HepG2 (cell line): Measurements from ENCODE around the gene OSBP. TPM values are rescaled to one million over a fixed set of nuclear protein-coding genes. Genes with fewer than 3 reads are reported as not detected.

Experiments used
- ATAC-seq: fragments of 200-7000 bp; cut with Tn5 transposase; 3 replicates; pipeline ENCODE4 v1.9.1; 2020; ENCODE audit warnings: mild to moderate bottlenecking, moderate library complexity
- BruUV-seq: library from RNA; stranded (reverse); fragments of 400-500 nt; replicated peaks from 2 replicates; lab custom pipeline; 2021; lab: Mats Ljungman, UMichigan
- CTCF ChIA-PET: fragments of 300-600 bp; formaldehyde crosslinking; extraction: SDS; loops from one replicate; lab custom pipeline; 2021; ENCODE audit warnings: low total read pairs, inconsistent platforms, low intra/inter-chr PET ratio; lab: Yijun Ruan, JAX
- POLR2A ChIA-PET: fragments of 350-600 bp; sonication (Branson Sonifier 250); formaldehyde crosslinking; loops from one replicate; lab custom pipeline; 2020; ENCODE audit warnings: antibody characterized with exemption, inconsistent platforms; lab: Yijun Ruan, JAX
- DNase-seq: peaks from one replicate; pipeline ENCODE4 v3.0.0-alpha.2; 2015; ENCODE audit warnings: low spot score
- FAIRE-seq: peaks from 3 replicates; lab custom pipeline; 2011; peaks lifted over from hg19 to GRCh38; lab: Jason Lieb, UNC
- H2AFZ ChIP-seq: one replicate; pipeline ENCODE4 v1.6.1; 2011; ENCODE audit warnings: low read length, inconsistent platforms
- H3K27ac ChIP-seq: fragments of 300-600 bp; 3 replicates; pipeline ENCODE4 v1.8.0; 2011; ENCODE audit warnings: mixed run types, mild to moderate bottlenecking, mixed read lengths, low read length, inconsistent platforms; ENCODE audit not compliant: insufficient read depth; ENCODE audit errors: extremely low read length
- H3K27me3 ChIP-seq, 2 experiments: fragments of 200-600 bp in 1 of 2; 2 replicates in 1 of 2; 3 replicates in 1 of 2; pipeline versions ENCODE4 v1.6.0 to v1.8.0; 2011; ENCODE audit warnings: low read length in 2 of 2, mild to moderate bottlenecking in 2 of 2, moderate library complexity in 2 of 2, inconsistent platforms in 1 of 2; ENCODE audit not compliant: insufficient read depth in 2 of 2, control insufficient read depth in 1 of 2
- H3K36me3 ChIP-seq, 2 experiments: fragments of 200-600 bp in 1 of 2; replicated peaks in 1 of 2; 2 replicates in 1 of 2; 3 replicates in 1 of 2; pipeline versions ENCODE4 v1.5.1 to v1.8.0; 2011; ENCODE audit warnings: low read length in 2 of 2, inconsistent platforms in 1 of 2; ENCODE audit not compliant: insufficient read depth in 2 of 2, control insufficient read depth in 1 of 2
- H3K4me1 ChIP-seq: 2 replicates; pipeline ENCODE4 v1.5.1; 2012; ENCODE audit warnings: low read length, inconsistent platforms; ENCODE audit not compliant: insufficient read depth
- H3K4me2 ChIP-seq: 2 replicates; pipeline ENCODE4 v1.6.0; 2011; ENCODE audit warnings: low read depth, low read length, inconsistent platforms
- H3K4me3 ChIP-seq, 3 experiments: fragments of 200-600 bp in 1 of 3; sonication (generic), shearing (Covaris generic) in 1 of 3; replicated peaks in 1 of 3; 2 replicates each; pipeline ENCODE4 v1.5.1; 2011 to 2016; ENCODE audit warnings: low read length in 3 of 3, inconsistent platforms in 2 of 3, low read depth in 2 of 3, mild to moderate bottlenecking in 2 of 3, control low read depth in 1 of 3, mixed read lengths in 1 of 3; ENCODE audit not compliant: insufficient read depth in 1 of 3
- H3K79me2 ChIP-seq: one replicate; pipeline ENCODE4 v1.6.1; 2011; ENCODE audit warnings: low read length, inconsistent platforms; ENCODE audit not compliant: insufficient read depth
- H3K9ac ChIP-seq: 2 replicates; pipeline ENCODE4 v1.6.0; 2011; ENCODE audit warnings: mild to moderate bottlenecking, low read depth, low read length, inconsistent platforms; ENCODE audit not compliant: insufficient read depth
- H3K9me3 ChIP-seq: 2 replicates; pipeline ENCODE4 v1.5.1; 2012; ENCODE audit warnings: mild to moderate bottlenecking, low read length
- H4K20me1 ChIP-seq: 2 replicates; pipeline ENCODE4 v1.6.0; 2011; ENCODE audit warnings: inconsistent platforms, mild to moderate bottlenecking, low read length, moderate library complexity; ENCODE audit not compliant: insufficient read depth
- GABPA ChIP-seq, 2 experiments: IDR thresholded peaks; 2 replicates each; pipeline ENCODE4 v1.6.1; 2011 to 2016; ENCODE audit warnings: low read depth in 2 of 2, low read length in 1 of 2, missing biosample characterization in 1 of 2, missing genetic modification characterization in 1 of 2
- GABPB1 ChIP-seq: IDR thresholded peaks from 2 replicates; pipeline ENCODE4 v1.6.1; 2016; ENCODE audit warnings: mild to moderate bottlenecking, missing genetic modification reagents, moderate library complexity, missing compliant biosample characterization
- HDAC1 ChIP-seq: sonication (generic); formaldehyde crosslinking; IDR thresholded peaks from 2 replicates; pipeline ENCODE4 v1.5.1; 2020; ENCODE audit warnings: mild to moderate bottlenecking, missing genetic modification reagents
- KDM5A ChIP-seq: fragments of 200-600 bp; sonication (generic); IDR thresholded peaks from 2 replicates; pipeline ENCODE4 v1.7.0; 2018; ENCODE audit warnings: antibody characterized with exemption, mild to moderate bottlenecking, low read length, borderline replicate concordance
- KDM5B ChIP-seq: sonication (generic); formaldehyde crosslinking; IDR thresholded peaks from 2 replicates; pipeline ENCODE4 v1.4.0; 2020; ENCODE audit warnings: missing genetic modification reagents, mild to moderate bottlenecking, borderline replicate concordance
- MAX ChIP-seq: IDR thresholded peaks from 2 replicates; pipeline ENCODE4 v1.6.1; 2012; ENCODE audit warnings: inconsistent platforms
- MAZ ChIP-seq, 2 experiments: sonication (generic) in 1 of 2; formaldehyde crosslinking in 1 of 2; IDR thresholded peaks; 2 replicates each; pipeline versions ENCODE4 v1.5.0 to v1.6.1; 2012 to 2020; ENCODE audit warnings: low read depth in 2 of 2, mild to moderate bottlenecking in 2 of 2, borderline replicate concordance in 1 of 2, improper control_type of control experiment in 1 of 2, low read length in 1 of 2, missing genetic modification reagents in 1 of 2, moderate library complexity in 1 of 2
- MXD1 ChIP-seq: sonication (generic); formaldehyde crosslinking; IDR thresholded peaks from 2 replicates; pipeline ENCODE4 v1.4.0; 2020; ENCODE audit warnings: mild to moderate bottlenecking, missing genetic modification reagents
- PITX1 ChIP-seq: sonication (generic); formaldehyde crosslinking; IDR thresholded peaks from 2 replicates; pipeline ENCODE4 v1.5.1; 2020; ENCODE audit warnings: mild to moderate bottlenecking, missing genetic modification reagents
- RAD21 ChIP-seq: fragments of 450-650 bp; formaldehyde crosslinking; IDR thresholded peaks from 2 replicates; pipeline ENCODE4 v1.5.0; 2020; ENCODE audit warnings: mild to moderate bottlenecking
- RNF2 ChIP-seq: fragments of 450-650 bp; conservative IDR thresholded peaks from 2 replicates; pipeline ENCODE4 v1.6.1; 2016; ENCODE audit warnings: low read depth
- TAF1 ChIP-seq: sonication (generic); formaldehyde crosslinking; IDR thresholded peaks from 2 replicates; pipeline ENCODE4 v1.4.0; 2020; ENCODE audit warnings: missing genetic modification reagents
- TBX2 ChIP-seq: sonication (generic); formaldehyde crosslinking; IDR thresholded peaks from 2 replicates; pipeline ENCODE4 v1.5.0; 2020; ENCODE audit warnings: missing genetic modification reagents, mild to moderate bottlenecking, borderline replicate concordance
- ZFX ChIP-seq: sonication (generic); formaldehyde crosslinking; IDR thresholded peaks from 2 replicates; pipeline ENCODE4 v1.4.0; 2020; ENCODE audit warnings: mild to moderate bottlenecking, low read depth, missing genetic modification reagents, moderate library complexity
- ZNF121 ChIP-seq: sonication (generic); formaldehyde crosslinking; IDR thresholded peaks from 2 replicates; pipeline ENCODE4 v1.5.0; 2020; ENCODE audit warnings: mild to moderate bottlenecking, missing genetic modification reagents
- ZNF225 ChIP-seq: sonication (generic); formaldehyde crosslinking; IDR thresholded peaks from 2 replicates; pipeline ENCODE4 v1.4.0; 2020; ENCODE audit warnings: mild to moderate bottlenecking, missing genetic modification reagents
- ZNF30 ChIP-seq: sonication (generic); formaldehyde crosslinking; IDR thresholded peaks from 2 replicates; pipeline ENCODE4 v1.5.0; 2020; ENCODE audit warnings: mild to moderate bottlenecking, missing genetic modification reagents
- ZNF451 ChIP-seq: sonication (generic); formaldehyde crosslinking; IDR thresholded peaks from 2 replicates; pipeline ENCODE4 v1.5.0; 2020; ENCODE audit warnings: mild to moderate bottlenecking, missing genetic modification reagents
- ZNF776 ChIP-seq: sonication (generic); formaldehyde crosslinking; IDR thresholded peaks from 2 replicates; pipeline ENCODE4 v1.4.0; 2020; ENCODE audit warnings: mild to moderate bottlenecking, missing genetic modification reagents
- ZNF780A ChIP-seq: sonication (generic); formaldehyde crosslinking; IDR thresholded peaks from 2 replicates; pipeline ENCODE4 v1.8.0; 2022; ENCODE audit warnings: mild to moderate bottlenecking, missing genetic modification reagents, moderate library complexity
- ZNF891 ChIP-seq: sonication (generic); formaldehyde crosslinking; IDR thresholded peaks from 2 replicates; pipeline ENCODE4 v1.5.0; 2020; ENCODE audit warnings: mild to moderate bottlenecking, missing genetic modification reagents
- WGBS: methylation state at CpG from one replicate; pipeline ENCODE4 v1.1.6; 2017; ENCODE audit warnings: low lambda C conversion rate; 5-methylcytosine and 5-hydroxymethylcytosine counted together
- in situ Hi-C: cut with HindIII; loops from 2 replicates; pipeline ENCODE4 v1.10.0; 2017; ENCODE audit warnings: low pct_unique_long_range_greater_than_20kb; ENCODE audit not compliant: extremely low pct_ligation_motif_present
- intact Hi-C: fragments of 100-400 bp; cut with micrococcal nuclease; formaldehyde crosslinking; loops from one replicate; pipeline ENCODE4 v1.10.0; 2022; ENCODE audit not compliant: unreplicated experiment
- polyA plus RNA-seq, 8 experiments: library from polyadenylated mRNA; depleted of rRNA in 3 of 8; stranded (reverse) in 7 of 8; unstranded in 1 of 8; fragments of >200 nt; fragmentation: Illumina TruSeq in 4 of 8; extraction: Trizol in 4 of 8; gene quantifications; 2 replicates each; pipeline versions ENCODE4 v1.2.1 to v1.2.3, GENCODE V29; 2011 to 2016; ENCODE audit warnings: low read depth in 4 of 8, missing spikeins in 1 of 8, mixed read lengths in 1 of 8; ENCODE audit not compliant: insufficient read depth in 1 of 8
- total RNA-seq, 5 experiments: library from RNA; depleted of rRNA; stranded (reverse); fragments of >200 nt; fragmentation: Illumina TruSeq; extraction: Trizol; gene quantifications; 2 replicates each; pipeline ENCODE4 v1.2.3, GENCODE V29; 2016; ENCODE audit warnings: low read depth in 1 of 5

OSBP gene
- total and polyA plus RNA-seq, 2 of the 13 experiments (the other 11 are each of a cell fraction or from before 2014, with no cell fraction given), result 12.1 to 13.5 TPM

GRCh38 chr11:59615120-59615636, 396 bp downstream of the OSBP start:
- H2AFZ ChIP-seq, result no peak overlapping the region
- no peaks in the 10 kb centered on the region; a peak in 1 of 5 replicates for H3K27me3 ChIP-seq
- WGBS, result 2% methylated on average over 8 of the region's 51 CpGs
- in situ Hi-C loops, result no loop called here
- H3K4me1 ChIP-seq, result peaks cover 46% of the 10 kb centered on the region
- peak overlapping the region; percentile 90 for H3K4me2 ChIP-seq
- H3K36me3 ChIP-seq, result peaks cover 2 to 7% of the 10 kb centered on the region in 2 experiments
- H3K4me3 ChIP-seq, result peak overlapping the region; percentile 84 to 93 (median 90)
- peak; percentile 1; the same call in 1 of the 3 replicates for ATAC-seq
- no TSS peak for BruUV-seq
- no peak for FAIRE-seq
- ChIA-PET CTCF (no interaction called here), POLR2A (interaction anchor here (1.0 to 4.4 kb wide), 9 partner anchors 9 to 78 kb away, joined by 3 to 42 read pairs (median 6); partner anchors contain the start of gene PATL1)
- peaks cover 41% of the 10 kb centered on the region for H3K79me2 ChIP-seq
- peak overlapping the region; percentile 85 for H3K9ac ChIP-seq
- H3K27ac ChIP-seq, result peak overlapping the region; percentile 80
- H3K9me3 ChIP-seq, result no peaks in the 10 kb centered on the region
- intact Hi-C loops, result loop anchor here (2.0 kb wide), 1 partner anchor 64 kb away; no protein-coding TSS in a partner anchor
- peaks cover 8% of the 10 kb centered on the region for H4K20me1 ChIP-seq
- peak; percentile 26 for DNase-seq
- TF ChIP-seq PITX1, result 0 out of 2 replicates have a peak, but pooled peaks have one; percentile 4
- no peak for TF ChIP-seq MAZ (IDR thresholded peaks at IDR 0.05; ENCODE audit: borderline replicate concordance, low read depth, low read length)
- TF ChIP-seq MAZ (CRISPR knock-in tag; IDR thresholded peaks at IDR 0.05; ENCODE audit: low read depth), result peak; percentile 6; the same call in 1 of the 2 replicates
- 0 out of 2 replicates have a peak, but pooled peaks have one; percentile 28 for TF ChIP-seq RAD21 (CRISPR knock-in tag)
- TF ChIP-seq ZNF891, result 0 out of 2 replicates have a peak, but pooled peaks have one; percentile 6
- TF ChIP-seq TAF1, result 0 out of 2 replicates have a peak, but pooled peaks have one; percentile 4
- TF ChIP-seq ZFX (CRISPR knock-in tag), result peak; percentile 60; the same call in 1 of the 2 replicates
- no peak for TF ChIP-seq ZNF780A (CRISPR knock-in tag)
- 0 out of 2 replicates have a peak, but pooled peaks have one; percentile 56 for TF ChIP-seq MXD1 (CRISPR knock-in tag)
- TF ChIP-seq HDAC1 (CRISPR knock-in tag), result 0 out of 2 replicates have a peak, but pooled peaks have one; percentile 29
- TF ChIP-seq ZNF776, result peak; percentile 22; the same call in 1 of the 2 replicates
- TF ChIP-seq ZNF121, result 0 out of 2 replicates have a peak, but pooled peaks have one; percentile 10
- peak; percentile 38; the same call in 1 of the 2 replicates for TF ChIP-seq KDM5B
- TF ChIP-seq RNF2, result no peak
- TF ChIP-seq KDM5A, result 0 out of 2 replicates have a peak, but pooled peaks have one; percentile 42
- no peak for TF ChIP-seq ZNF225 (CRISPR knock-in tag)
- peak; percentile 67; the same call in 1 of the 2 replicates for TF ChIP-seq ZNF451 (CRISPR knock-in tag)
- TF ChIP-seq GABPB1 (CRISPR knock-in tag), result peak; percentile 88
- peak; percentile 59 for TF ChIP-seq GABPA (IDR thresholded peaks at IDR 0.05; ENCODE audit: low read depth, low read length)
- peak; percentile 86 for TF ChIP-seq GABPA (CRISPR knock-in tag; IDR thresholded peaks at IDR 0.05; ENCODE audit: low read depth)
- TF ChIP-seq TBX2 (CRISPR knock-in tag), result 0 out of 2 replicates have a peak, but pooled peaks have one; percentile 5
- TF ChIP-seq ZNF30, result no peak
- 0 out of 2 replicates have a peak, but pooled peaks have one; percentile 3 for TF ChIP-seq MAX
